ENCODE data around the gene SMYD4.
"Not testable (repeated sequence)": the region's sequence is repeated elsewhere in the genome, so short reads cannot be mapped to it uniquely, and the experiment has no call there.

Gene SMYD4

GRCh38 chr17:1829216-1829591 lies 498 bp downstream of the SMYD4 start:
- DNase-seq = no peak

GRCh38 chr17:1820528-1821252 lies 9.0 kb downstream of the SMYD4 start:
- DNase-seq = no peak

GRCh38 chr17:1813088-1813487 lies 16.6 kb downstream of the SMYD4 start:
- no peak for DNase-seq

GRCh38 chr17:1810450-1811103 lies 19.1 kb downstream of the SMYD4 start:
- DNase-seq = no peak

- not testable (repeated sequence) for DNase-seq
These were observed 19.9 kb downstream of the SMYD4 start for GRCh38 chr17:1809815-1810214.

- no peak for DNase-seq
These were observed 21.1 kb downstream of the SMYD4 start for GRCh38 chr17:1808644-1809043.

- no peak for DNase-seq
These were observed 21.8 kb downstream of the SMYD4 start for GRCh38 chr17:1807890-1808289.

- no peak for DNase-seq
These were observed 26.4 kb downstream of the SMYD4 start for GRCh38 chr17:1803280-1803679.

GRCh38 chr17:1802429-1802828 lies 27.3 kb downstream of the SMYD4 start:
- DNase-seq = no peak

GRCh38 chr17:1800712-1801111 lies 29.0 kb downstream of the SMYD4 start:
- no peak for DNase-seq

GRCh38 chr17:1800240-1800639 lies 29.5 kb downstream of the SMYD4 start:
- DNase-seq = no peak

GRCh38 chr17:1797846-1798245 lies 31.9 kb downstream of the SMYD4 start:
- DNase-seq = not testable (repeated sequence)

GRCh38 chr17:1797323-1797722 lies 32.4 kb downstream of the SMYD4 start:
- DNase-seq = no peak

- DNase-seq = no peak
These were observed 32.9 kb downstream of the SMYD4 start for GRCh38 chr17:1796800-1797199.

GRCh38 chr17:1793447-1793806 lies 36.3 kb downstream of the SMYD4 start:
- no peak for DNase-seq

GRCh38 chr17:1792495-1793446 lies 36.9 kb downstream of the SMYD4 start:
- no peak for DNase-seq

GRCh38 chr17:1789936-1790335 lies 39.8 kb downstream of the SMYD4 start:
- no peak for DNase-seq

- DNase-seq = no peak
These were observed 42.3 kb downstream of the SMYD4 start for GRCh38 chr17:1787301-1787902.

GRCh38 chr17:1786708-1787107 lies 43.0 kb downstream of the SMYD4 start:
- no peak for DNase-seq

GRCh38 chr17:1785930-1786329 lies 43.8 kb downstream of the SMYD4 start:
- no peak for DNase-seq

GRCh38 chr17:1783834-1784611 lies 45.7 kb downstream of the SMYD4 start:
- DNase-seq = no peak

- no peak for DNase-seq
These were observed 46.4 kb downstream of the SMYD4 start for GRCh38 chr17:1783271-1783670.

All from NCI-H2029 treated with DMSO at 0.1 percent for 48 hours (cell line).